ENCODE results near the gene VIL1.

The VIL1 gene

DNA sequence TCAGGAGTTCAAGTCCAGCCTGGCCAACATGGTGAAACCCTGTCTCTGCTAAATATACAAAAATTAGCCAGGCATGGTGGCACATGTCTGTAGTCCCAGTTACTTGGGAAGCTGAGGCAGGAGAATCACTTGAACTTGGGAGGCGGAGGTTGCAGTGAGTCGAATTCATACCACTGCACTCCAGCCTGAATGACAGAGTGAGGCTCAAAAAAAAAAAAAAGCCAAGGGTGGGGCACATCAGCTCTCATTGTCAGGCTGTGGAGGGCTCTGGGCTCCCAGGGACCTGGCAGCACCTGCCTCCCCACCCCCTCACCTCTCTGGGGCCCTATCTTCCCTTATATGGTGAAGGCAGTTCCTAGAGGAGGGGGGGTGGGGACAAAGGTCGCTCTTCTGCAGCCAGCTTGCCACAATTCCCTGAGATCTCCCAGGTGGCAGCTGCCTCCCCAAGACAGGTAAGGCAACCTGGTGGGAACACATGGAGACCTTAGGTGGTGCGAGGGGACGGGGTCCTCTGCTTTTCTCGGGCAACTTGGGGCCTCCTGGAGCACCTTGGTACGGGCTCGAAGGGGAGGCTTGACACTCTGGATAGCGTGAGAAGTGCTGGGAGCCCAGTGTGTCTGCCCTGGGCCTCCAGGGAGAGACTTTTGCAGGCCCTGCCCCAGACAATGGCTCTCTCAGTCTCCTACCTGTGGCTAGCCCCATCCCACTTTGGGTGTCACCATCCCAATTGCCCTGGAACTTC, at the start of gene VIL1:
Gene VIL1 (plus strand): TSS at position 407 of the 742 bp plus-strand sequence. CDS start 4,656 bp downstream, outside the sequence.
- no peak for DNase-seq

DNA sequence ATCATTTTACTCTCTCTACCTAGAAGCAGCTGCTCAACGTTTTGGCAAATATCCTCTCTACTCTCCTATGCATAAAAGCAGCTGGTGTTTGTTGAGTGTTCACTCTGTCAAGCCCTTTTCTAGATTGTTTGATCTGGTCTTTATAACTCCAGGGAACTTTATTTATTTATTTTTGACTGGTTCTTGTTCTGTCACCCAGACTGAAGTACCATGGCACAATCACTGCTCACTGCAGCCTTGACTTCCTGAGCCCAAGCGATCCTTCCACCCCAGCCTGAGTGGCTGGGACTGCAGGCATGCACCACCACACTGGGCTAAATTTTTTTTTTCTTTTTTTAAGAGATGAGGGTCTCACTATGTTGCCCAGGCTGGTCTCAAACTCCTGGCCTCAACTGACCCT, 49.6 kb upstream of the VIL1 start:
- no peak for DNase-seq

DNA sequence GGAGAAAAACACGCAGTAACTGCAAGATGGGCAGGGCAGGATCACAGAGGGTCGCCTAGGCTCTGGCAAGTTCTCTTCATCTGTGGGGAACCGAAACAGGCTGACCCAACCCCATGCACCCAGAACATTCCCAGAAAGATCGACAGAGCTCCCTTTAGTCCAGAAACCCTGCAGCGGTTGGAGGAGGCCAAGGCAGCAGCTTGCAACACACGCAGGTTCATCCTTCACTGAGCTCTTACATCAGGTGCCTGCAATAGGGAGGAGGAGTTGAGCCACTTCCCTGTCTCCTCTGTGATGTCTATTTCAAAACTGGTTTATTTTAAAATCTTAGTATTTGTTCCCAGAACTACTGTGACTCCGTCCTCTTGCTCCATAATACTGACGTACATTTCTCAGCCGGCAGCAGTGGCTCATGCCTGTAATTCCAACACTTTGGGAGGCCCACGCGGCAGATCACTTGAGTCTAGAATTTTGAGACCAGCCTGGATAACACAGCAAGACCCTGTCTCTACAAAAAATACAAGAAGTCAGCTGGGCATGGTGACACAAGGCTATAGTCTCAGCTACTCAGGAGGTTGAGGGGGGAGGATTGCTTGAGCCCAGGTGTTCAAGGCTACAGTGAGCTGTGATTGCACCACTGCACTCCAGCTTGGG, 48.4 kb upstream of the VIL1 start:
- DNase-seq, result no peak

GRCh38 chr2:218371983-218372350, 47.0 kb upstream of the VIL1 start:
- DNase-seq, result no peak

- DNase-seq, result no peak
Observed at GRCh38 chr2:218374795-218375194, 44.1 kb upstream of the VIL1 start.

GRCh38 chr2:218375212-218375611, 43.7 kb upstream of the VIL1 start:
- DNase-seq, result no peak

DNA sequence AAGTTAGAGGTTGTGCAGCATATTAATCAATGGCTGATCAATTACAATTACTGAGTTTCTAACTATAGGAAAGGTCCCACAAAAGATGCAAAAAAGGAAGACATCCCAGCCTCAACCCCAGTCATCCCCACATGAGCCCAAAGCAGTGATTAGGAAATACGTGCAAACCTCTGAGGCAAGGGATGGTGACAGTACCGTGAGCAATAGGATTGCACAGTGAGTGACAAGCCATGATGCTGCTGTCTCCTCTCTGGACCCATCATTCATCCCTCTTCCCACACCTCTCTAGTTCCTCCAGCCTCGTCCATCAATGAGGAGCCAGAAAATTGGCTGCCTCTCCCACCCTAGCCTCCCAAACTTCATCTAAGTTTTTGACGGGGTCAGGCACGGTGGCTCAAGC, 40.9 kb upstream of the VIL1 start:
- DNase-seq, result no peak

- no peak for DNase-seq
Observed at GRCh38 chr2:218381916-218382366, 37.0 kb upstream of the VIL1 start, which contains the start of gene SLC11A1. Gene SLC11A1 (plus strand): TSS chr2:218382273. CDS start chr2:218382369, 96 bp downstream.

GRCh38 chr2:218382785-218383184, 36.1 kb upstream of the VIL1 start:
- no peak for DNase-seq

GRCh38 chr2:218383892-218384519, 34.9 kb upstream of the VIL1 start:
- no peak for DNase-seq

DNA sequence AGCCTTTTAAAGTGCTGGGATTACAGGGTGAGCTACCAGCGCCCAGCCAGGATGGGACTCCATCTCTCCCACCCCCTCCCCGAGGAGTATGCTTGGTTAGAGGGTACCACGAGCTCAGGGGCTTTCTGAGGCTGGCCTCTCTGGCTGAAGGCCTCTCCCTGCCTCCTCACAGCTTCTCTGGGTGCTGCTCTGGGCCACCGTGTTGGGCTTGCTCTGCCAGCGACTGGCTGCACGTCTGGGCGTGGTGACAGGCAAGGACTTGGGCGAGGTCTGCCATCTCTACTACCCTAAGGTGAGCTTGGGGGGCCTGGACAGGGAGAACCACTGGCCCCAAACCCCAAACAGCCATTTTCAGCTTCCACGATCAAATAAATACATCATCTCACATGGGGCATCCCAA, 33.9 kb upstream of the VIL1 start:
- DNase-seq, result no peak

- no peak for DNase-seq
Observed at GRCh38 chr2:218386505-218387368, 32.2 kb upstream of the VIL1 start.

GRCh38 chr2:218387369-218388194, 31.3 kb upstream of the VIL1 start:
- peak; percentile 46 for DNase-seq

DNA sequence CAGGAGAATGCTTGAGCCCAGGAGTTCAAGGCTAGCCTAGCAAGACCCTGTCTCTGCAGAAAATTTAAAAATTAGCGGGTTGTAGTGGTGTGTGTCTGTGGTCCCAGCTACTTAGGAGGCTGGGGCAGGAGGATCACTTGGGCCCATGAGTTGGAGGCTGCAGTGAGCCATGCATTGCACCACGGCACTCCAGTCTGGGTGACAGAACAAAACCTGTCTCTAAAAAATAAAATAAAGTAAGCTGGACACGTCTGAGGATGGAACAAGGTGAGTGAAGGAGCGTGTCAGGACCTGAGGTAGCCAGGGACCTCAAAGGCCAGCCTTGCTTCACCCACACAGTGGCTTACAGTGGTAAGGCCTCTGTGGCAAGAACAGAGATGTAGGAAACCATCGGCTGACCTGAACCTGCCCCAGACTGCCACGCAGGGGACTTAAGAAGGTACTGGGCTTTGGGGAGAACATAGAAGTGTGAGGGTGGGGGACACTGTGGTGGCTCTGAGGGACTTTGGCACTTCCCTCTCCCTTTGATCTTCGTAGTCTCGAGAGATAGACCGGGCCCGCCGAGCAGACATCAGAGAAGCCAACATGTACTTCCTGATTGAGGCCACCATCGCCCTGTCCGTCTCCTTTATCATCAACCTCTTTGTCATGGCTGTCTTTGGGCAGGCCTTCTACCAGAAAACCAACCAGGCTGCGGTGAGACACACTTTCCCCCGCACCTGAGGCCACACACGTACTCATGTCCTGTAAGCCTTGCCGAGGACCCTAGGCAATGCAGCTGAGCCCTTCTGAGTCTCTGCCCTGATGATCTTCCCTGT, 29.4 kb upstream of the VIL1 start:
- DNase-seq, result no peak

DNA sequence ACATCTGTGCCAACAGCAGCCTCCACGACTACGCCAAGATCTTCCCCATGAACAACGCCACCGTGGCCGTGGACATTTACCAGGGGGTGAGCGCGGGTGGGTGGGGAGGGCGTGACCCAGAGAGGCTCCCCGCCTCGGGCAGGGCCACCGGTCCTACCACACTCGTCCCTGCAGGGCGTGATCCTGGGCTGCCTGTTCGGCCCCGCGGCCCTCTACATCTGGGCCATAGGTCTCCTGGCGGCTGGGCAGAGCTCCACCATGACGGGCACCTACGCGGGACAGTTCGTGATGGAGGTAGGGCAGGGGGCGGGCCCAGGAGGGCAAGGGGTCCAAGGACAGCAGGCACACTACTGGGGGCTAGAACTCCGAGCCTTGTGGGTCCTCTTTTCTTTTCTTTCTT, 27.7 kb upstream of the VIL1 start:
- no peak for DNase-seq

DNA sequence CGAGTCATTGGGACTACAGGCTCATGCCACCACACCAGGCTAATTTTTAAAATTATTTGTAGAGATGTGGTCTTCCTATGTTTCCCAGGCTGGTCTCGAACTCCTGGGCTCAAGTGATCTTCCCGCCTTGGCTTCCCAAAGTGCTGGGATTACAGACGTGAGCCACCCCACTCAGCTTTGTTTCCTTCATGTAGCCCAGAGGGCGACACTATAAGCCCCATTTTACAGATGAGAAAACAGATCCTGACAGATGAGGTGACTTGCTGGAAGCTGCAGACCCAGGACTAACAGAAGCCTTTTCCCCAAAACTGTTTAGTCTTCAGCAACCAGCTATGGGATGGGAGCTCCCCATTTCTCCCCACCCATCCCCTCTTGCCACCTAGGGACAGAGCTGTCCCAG, 26.5 kb upstream of the VIL1 start:
- DNase-seq, result no peak

GRCh38 chr2:218392891-218393462, 25.9 kb upstream of the VIL1 start:
- DNase-seq, result no peak

- no peak for DNase-seq
Observed at GRCh38 chr2:218393750-218394290, 25.1 kb upstream of the VIL1 start.

DNA sequence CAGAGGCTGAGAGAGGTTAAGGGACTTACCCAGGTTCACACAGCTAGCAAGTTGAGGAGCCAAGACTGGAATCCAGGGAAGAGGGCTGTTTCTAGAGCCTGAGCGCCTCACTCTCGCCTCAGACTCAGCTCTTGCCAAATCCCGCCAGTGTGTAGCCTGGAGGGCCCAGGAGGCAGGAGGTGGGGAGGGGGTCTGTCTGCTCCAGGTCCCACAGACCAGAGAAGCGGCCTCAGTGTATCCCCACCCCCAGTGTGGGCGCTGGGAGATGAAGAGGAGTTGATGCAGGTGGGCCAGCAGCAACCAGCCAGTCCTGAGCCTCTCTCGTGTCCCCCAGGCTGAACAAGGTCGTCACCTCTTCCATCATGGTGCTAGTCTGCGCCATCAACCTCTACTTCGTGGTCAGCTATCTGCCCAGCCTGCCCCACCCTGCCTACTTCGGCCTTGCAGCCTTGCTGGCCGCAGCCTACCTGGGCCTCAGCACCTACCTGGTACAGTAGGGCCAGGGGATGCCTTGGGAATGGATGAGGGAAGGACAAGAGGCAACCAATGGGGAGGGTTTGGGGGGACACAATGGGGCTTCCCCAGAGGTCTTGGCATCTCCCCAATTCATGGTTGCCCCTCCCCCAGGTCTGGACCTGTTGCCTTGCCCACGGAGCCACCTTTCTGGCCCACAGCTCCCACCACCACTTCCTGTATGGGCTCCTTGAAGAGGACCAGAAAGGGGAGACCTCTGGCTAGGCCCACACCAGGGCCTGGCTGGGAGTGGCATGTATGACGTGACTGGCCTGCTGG, 24.4 kb upstream of the VIL1 start:
- DNase-seq, result no peak

DNA sequence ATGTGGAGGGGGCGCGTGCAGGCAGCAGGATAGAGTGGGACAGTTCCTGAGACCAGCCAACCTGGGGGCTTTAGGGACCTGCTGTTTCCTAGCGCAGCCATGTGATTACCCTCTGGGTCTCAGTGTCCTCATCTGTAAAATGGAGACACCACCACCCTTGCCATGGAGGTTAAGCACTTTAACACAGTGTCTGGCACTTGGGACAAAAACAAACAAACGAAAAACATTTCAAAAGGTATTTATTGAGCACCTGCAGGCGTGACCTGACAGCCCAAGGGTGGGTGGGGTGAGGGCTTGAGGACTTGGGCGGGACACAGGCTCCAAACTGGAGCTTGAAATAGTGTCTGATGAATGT, 23.9 kb upstream of the VIL1 start:
- DNase-seq, result no peak
